Hepatocyte (in vitro differentiated cells): Measurements from ENCODE around the gene RFXAP. TPM values are rescaled to one million over a fixed set of nuclear protein-coding genes. Genes with fewer than 3 reads are reported as not detected.

ENCODE experiments used
- DNase-seq: peaks from one replicate; pipeline ENCODE4 v3.0.0-alpha.2; 2016; ENCODE audit warnings: low spot score
- H2AFZ ChIP-seq: fragments of 200-600 bp; sonication (generic); 2 replicates; pipeline ENCODE4 v1.6.0; 2016; ENCODE audit warnings: antibody characterized with exemption, mild to moderate bottlenecking
- H3K27ac ChIP-seq: fragments of 200-600 bp; sonication (generic); 2 replicates; pipeline ENCODE4 v1.5.1; 2016; ENCODE audit warnings: mild to moderate bottlenecking
- H3K27me3 ChIP-seq: fragments of 200-600 bp; sonication (generic); 2 replicates; pipeline ENCODE4 v1.6.1; 2016
- H3K36me3 ChIP-seq: fragments of 200-600 bp; sonication (generic); replicated peaks from 2 replicates; pipeline ENCODE4 v1.5.1; 2016; ENCODE audit warnings: low read depth; ENCODE audit not compliant: insufficient read depth
- H3K4me1 ChIP-seq: fragments of 200-600 bp; sonication (generic); 2 replicates; pipeline ENCODE4 v1.5.1; 2016; ENCODE audit warnings: mild to moderate bottlenecking, moderate library complexity; ENCODE audit not compliant: insufficient read depth
- H3K4me2 ChIP-seq: fragments of 200-600 bp; sonication (generic); 2 replicates; pipeline ENCODE4 v1.6.0; 2016
- H3K4me3 ChIP-seq: fragments of 200-600 bp; sonication (generic); 2 replicates; pipeline ENCODE4 v1.5.1; 2016; ENCODE audit warnings: mild to moderate bottlenecking
- H3K79me2 ChIP-seq: fragments of 200-600 bp; sonication (generic); 2 replicates; pipeline ENCODE4 v1.6.0; 2017; ENCODE audit warnings: mild to moderate bottlenecking
- H3K9me2 ChIP-seq: fragments of 200-600 bp; sonication (generic); replicated peaks from 2 replicates; pipeline ENCODE4 v1.6.0; 2017; ENCODE audit warnings: mild to moderate bottlenecking; ENCODE audit not compliant: insufficient read depth
- H3K9me3 ChIP-seq: fragments of 200-600 bp; sonication (generic); 2 replicates; pipeline ENCODE4 v1.5.1; 2016; ENCODE audit warnings: low read depth, mild to moderate bottlenecking
- H4K20me1 ChIP-seq: fragments of 200-600 bp; sonication (generic); 2 replicates; pipeline ENCODE4 v1.6.0; 2016; ENCODE audit warnings: mild to moderate bottlenecking; ENCODE audit not compliant: insufficient read depth, poor library complexity, severe bottlenecking
- EZH2 ChIP-seq: fragments of 200-600 bp; sonication (generic); IDR thresholded peaks from 2 replicates; pipeline ENCODE4 v1.6.1; 2016; ENCODE audit warnings: antibody characterized with exemption, mild to moderate bottlenecking, borderline replicate concordance
- EZH2phosphoT487 ChIP-seq: fragments of 200-600 bp; sonication (generic); IDR thresholded peaks from one replicate; pipeline ENCODE4 v1.6.1; 2018; ENCODE audit warnings: antibody characterized with exemption, mild to moderate bottlenecking, low read depth, moderate library complexity; ENCODE audit not compliant: unreplicated experiment, severe bottlenecking
- WGBS: methylation state at CpG from one replicate; pipeline ENCODE4 v1.1.6; 2016; ENCODE audit warnings: low lambda C conversion rate; ENCODE audit errors: missing lambda C conversion rate; 5-methylcytosine and 5-hydroxymethylcytosine counted together
- polyA plus RNA-seq: library from polyadenylated mRNA; unstranded; fragments of >200 nt; fragmentation: Nextera tagmentation; extraction: Ambion mirVana; gene quantifications from 2 replicates; pipeline ENCODE4 v1.2.1, GENCODE V29; 2016
- total RNA-seq: library from RNA; depleted of rRNA; stranded (reverse); fragments of >200 nt; gene quantifications from 2 replicates; pipeline ENCODE4 v1.2.3, GENCODE V29; 2014
- TF ChIP-seq, protein P1 (sequence below): fragments of 200-600 bp; sonication (generic); IDR thresholded peaks from 2 replicates; pipeline ENCODE4 v1.5.1; 2016; ENCODE audit warnings: antibody characterized with exemption, mild to moderate bottlenecking; ENCODE audit not compliant: poor library complexity

The RFXAP gene
- total and polyA plus RNA-seq, 2 experiments from 2014 or later: 2.9 to 5.8 TPM

DNA sequence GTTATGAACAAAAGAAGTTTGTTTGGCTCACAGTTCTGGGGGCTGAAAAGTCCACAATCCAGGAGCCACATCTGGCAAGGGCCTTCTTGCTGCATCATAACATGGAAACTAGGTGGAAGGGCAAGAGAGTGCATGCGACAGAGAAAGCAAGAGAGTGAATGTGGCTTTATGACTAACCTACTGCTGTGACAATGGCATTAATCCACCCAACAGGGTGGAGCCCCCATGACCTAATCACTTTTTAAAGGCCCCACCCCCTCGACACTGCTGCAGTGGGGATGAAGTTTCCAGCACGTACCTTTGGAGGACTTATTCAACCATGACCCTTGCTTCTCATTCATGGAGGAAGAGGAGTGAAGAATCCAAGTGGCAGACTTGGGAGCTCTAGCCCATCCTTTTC is 30.0 kb upstream of the RFXAP start:
- no peaks in the 10 kb centered on the region for H3K27me3 ChIP-seq
- DNase-seq: no peak
- no peak overlapping the region for H3K4me3 ChIP-seq
- H3K9me3 ChIP-seq: no peaks in the 10 kb centered on the region
- no peaks in the 10 kb centered on the region for H4K20me1 ChIP-seq
- H3K79me2 ChIP-seq: no peaks in the 10 kb centered on the region
- H3K36me3 ChIP-seq: no peaks in the 10 kb centered on the region
- H2AFZ ChIP-seq: no peak overlapping the region
- TF ChIP-seq EZH2: no peak
- TF ChIP-seq, protein P1, sequence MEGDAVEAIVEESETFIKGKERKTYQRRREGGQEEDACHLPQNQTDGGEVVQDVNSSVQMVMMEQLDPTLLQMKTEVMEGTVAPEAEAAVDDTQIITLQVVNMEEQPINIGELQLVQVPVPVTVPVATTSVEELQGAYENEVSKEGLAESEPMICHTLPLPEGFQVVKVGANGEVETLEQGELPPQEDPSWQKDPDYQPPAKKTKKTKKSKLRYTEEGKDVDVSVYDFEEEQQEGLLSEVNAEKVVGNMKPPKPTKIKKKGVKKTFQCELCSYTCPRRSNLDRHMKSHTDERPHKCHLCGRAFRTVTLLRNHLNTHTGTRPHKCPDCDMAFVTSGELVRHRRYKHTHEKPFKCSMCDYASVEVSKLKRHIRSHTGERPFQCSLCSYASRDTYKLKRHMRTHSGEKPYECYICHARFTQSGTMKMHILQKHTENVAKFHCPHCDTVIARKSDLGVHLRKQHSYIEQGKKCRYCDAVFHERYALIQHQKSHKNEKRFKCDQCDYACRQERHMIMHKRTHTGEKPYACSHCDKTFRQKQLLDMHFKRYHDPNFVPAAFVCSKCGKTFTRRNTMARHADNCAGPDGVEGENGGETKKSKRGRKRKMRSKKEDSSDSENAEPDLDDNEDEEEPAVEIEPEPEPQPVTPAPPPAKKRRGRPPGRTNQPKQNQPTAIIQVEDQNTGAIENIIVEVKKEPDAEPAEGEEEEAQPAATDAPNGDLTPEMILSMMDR: no peak
- no peak for TF ChIP-seq EZH2phosphoT487
- no peaks in the 10 kb centered on the region for H3K9me2 ChIP-seq
- no peaks in the 10 kb centered on the region for H3K4me1 ChIP-seq
- H3K27ac ChIP-seq: no peak overlapping the region
- WGBS: 83% methylated on average over 3 of the region's 3 CpGs
- no peak overlapping the region for H3K4me2 ChIP-seq

DNA sequence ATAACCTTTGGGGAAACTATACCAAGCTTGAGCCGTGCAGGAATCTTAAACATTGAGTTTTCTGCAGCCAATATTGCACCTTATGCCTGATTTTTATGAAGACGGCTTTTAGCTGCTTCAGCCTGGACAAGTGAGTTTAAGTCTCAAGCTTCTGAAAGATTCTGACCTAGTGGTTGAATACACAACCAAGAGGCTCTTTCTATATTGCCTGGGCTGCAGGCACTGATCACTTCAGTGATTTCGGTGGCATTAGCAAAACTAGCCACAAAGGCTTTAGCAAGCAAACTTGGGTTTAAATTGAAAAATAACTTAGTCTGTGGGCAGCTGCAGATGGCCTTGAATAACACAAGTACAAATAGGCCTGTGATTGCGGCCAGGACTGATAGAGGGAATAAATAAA is 29.3 kb upstream of the RFXAP start:
- Histone ChIP-seq H3K4me1 (no peaks in the 10 kb centered on the region), H3K4me3 (no peak overlapping the region), H3K4me2 (no peak overlapping the region), H4K20me1 (no peaks in the 10 kb centered on the region), H2AFZ (no peak overlapping the region), H3K27me3 (no peaks in the 10 kb centered on the region), H3K27ac (no peak overlapping the region), H3K9me2 (no peaks in the 10 kb centered on the region), H3K36me3 (no peaks in the 10 kb centered on the region), H3K79me2 (no peaks in the 10 kb centered on the region), H3K9me3 (no peaks in the 10 kb centered on the region)
- WGBS: 89% methylated on average over 4 of the region's 4 CpGs
- TF ChIP-seq EZH2 (no peak), EZH2phosphoT487 (no peak)
- TF ChIP-seq, protein P1: no peak
- DNase-seq: no peak

DNA sequence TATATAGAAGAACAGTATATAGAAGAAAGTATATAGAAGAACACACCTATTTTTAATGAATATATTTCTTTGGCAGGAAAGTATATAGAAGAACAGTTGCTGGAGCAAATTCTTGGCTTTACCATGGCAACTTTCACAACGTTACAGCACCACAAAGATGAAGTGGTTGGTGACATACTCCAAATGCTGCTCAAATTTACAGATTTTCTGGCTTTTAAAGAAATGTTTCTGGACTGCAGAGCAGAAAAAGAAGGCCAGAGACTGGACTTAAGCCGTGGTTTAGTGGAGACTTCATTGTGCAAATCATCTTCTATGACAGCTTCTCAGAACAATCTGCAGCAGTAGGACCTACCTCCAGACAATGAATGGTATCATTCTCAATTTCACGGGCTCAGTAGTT is 24.3 kb upstream of the RFXAP start:
- H3K4me3 ChIP-seq: no peak overlapping the region
- TF ChIP-seq, protein P1: no peak
- TF ChIP-seq EZH2 (no peak), EZH2phosphoT487 (no peak)
- H3K27me3 ChIP-seq: no peaks in the 10 kb centered on the region
- no peaks in the 10 kb centered on the region for H3K36me3 ChIP-seq
- no peaks in the 10 kb centered on the region for H3K9me3 ChIP-seq
- no peak overlapping the region for H3K27ac ChIP-seq
- 75% methylated on average over 3 of the region's 3 CpGs for whole genome bisulfite sequencing
- H4K20me1 ChIP-seq: no peaks in the 10 kb centered on the region
- no peaks in the 10 kb centered on the region for H3K4me1 ChIP-seq
- H2AFZ ChIP-seq: no peak overlapping the region
- H3K79me2 ChIP-seq: no peaks in the 10 kb centered on the region
- no peak overlapping the region for H3K4me2 ChIP-seq
- no peak for DNase-seq
- no peaks in the 10 kb centered on the region for H3K9me2 ChIP-seq

DNA sequence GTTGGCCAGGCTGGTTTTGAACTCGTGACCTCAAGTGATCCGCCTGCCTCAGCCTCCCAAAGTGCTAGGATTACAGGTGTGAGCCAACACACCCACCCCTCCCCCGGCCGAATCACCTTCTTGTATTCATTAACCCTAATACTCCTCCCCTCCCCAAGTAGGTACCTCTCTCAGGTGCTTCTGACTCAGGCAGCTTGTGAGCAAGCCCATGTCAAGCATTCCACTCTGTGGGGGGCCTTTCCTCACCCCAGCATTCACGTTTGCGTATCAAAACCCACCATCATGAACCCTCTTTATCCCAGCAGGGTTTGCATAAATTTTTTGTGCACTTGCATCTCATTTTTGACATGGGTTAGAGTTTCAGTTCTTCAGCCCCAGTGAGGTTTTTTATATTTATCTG is 23.6 kb upstream of the RFXAP start:
- TF ChIP-seq, protein P1: no peak
- TF ChIP-seq EZH2phosphoT487 (no peak), EZH2 (no peak)
- Histone ChIP-seq H3K9me2 (no peaks in the 10 kb centered on the region), H3K9me3 (no peaks in the 10 kb centered on the region), H3K4me2 (no peak overlapping the region), H3K4me1 (no peaks in the 10 kb centered on the region), H3K36me3 (no peaks in the 10 kb centered on the region), H3K27ac (no peak overlapping the region), H3K27me3 (no peaks in the 10 kb centered on the region), H2AFZ (no peak overlapping the region), H3K4me3 (no peak overlapping the region), H3K79me2 (no peaks in the 10 kb centered on the region), H4K20me1 (no peaks in the 10 kb centered on the region)
- 82% methylated on average over 6 of the region's 6 CpGs for WGBS
- no peak for DNase-seq
